ENCODE results near the gene COMMD9.

- TF ChIP-seq CTCF (tag by site-specific recombination; IDR thresholded peaks at IDR 0.05) (no peak), SP2 (tag by site-specific recombination; IDR thresholded peaks at IDR 0.05) (no peak), ZNF174 (tag by site-specific recombination; IDR thresholded peaks at IDR 0.05) (no peak), ZNF639 (tag by site-specific recombination; IDR thresholded peaks at IDR 0.05) (no peak), HOXA7 (CRISPR knock-in tag; IDR thresholded peaks at IDR 0.05; ENCODE audit: borderline replicate concordance) (no peak), ZSCAN18 (tag by site-specific recombination; IDR thresholded peaks at IDR 0.05) (no peak), ZNF274 (IDR thresholded peaks at IDR 0.05; ENCODE audit: low read length) (no peak), ZNF274 (tag by site-specific recombination; IDR thresholded peaks at IDR 0.05; ENCODE audit: borderline replicate concordance) (no peak), ZBTB10 (tag by site-specific recombination; IDR thresholded peaks at IDR 0.05) (no peak), ATF2 (tag by site-specific recombination; IDR thresholded peaks at IDR 0.05; ENCODE audit: low read depth) (no peak)
- TF ChIP-seq, protein P1, sequence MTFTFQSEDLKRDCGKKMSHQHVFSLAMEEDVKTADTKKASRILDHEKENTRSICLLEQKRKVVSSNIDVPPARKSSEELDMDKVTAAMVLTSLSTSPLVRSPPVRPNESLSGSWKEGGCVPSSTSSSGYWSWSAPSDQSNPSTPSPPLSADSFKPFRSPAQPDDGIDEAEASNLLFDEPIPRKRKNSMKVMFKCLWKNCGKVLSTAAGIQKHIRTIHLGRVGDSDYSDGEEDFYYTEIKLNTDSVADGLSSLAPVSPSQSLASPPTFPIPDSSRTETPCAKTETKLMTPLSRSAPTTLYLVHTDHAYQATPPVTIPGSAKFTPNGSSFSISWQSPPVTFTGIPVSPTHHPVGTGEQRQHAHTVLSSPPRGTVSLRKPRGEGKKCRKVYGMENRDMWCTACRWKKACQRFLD (tag by site-specific recombination; IDR thresholded peaks at IDR 0.05): no peak
Measured at GRCh38 chr11:36237391-36237790, 51.8 kb downstream of the COMMD9 start.
